SK-N-SH treated with all-trans-retinoic acid at 6 μM for 48 hours (cell line): ENCODE data around the gene CACNA1C.

ENCODE experiments used
- ATAC-seq: fragments of 200-7000 bp; cut with Tn5 transposase; 3 replicates; pipeline ENCODE4 v1.9.1; 2020; ENCODE audit warnings: mild to moderate bottlenecking, moderate library complexity
- ARNTL ChIP-seq: fragments of 450-650 bp; formaldehyde crosslinking; IDR thresholded peaks from 2 replicates; pipeline ENCODE4 v1.5.0; 2020; ENCODE audit warnings: low read depth, mild to moderate bottlenecking, moderate library complexity, borderline replicate concordance
- BACH2 ChIP-seq: fragments of 250-450 bp; sonication (Bioruptor Pico); IDR thresholded peaks from 2 replicates; pipeline ENCODE4 v1.9.0; 2021; ENCODE audit warnings: mild to moderate bottlenecking, borderline replicate concordance
- CREB5 ChIP-seq: fragments of 250-450 bp; sonication (Bioruptor Pico); IDR thresholded peaks from 2 replicates; pipeline ENCODE4 v1.5.1; 2020; ENCODE audit warnings: low read depth, mild to moderate bottlenecking, moderate library complexity
- CSDC2 ChIP-seq: fragments of 250-450 bp; sonication (Bioruptor Pico); IDR thresholded peaks from 2 replicates; pipeline ENCODE4 v1.5.0; 2020; ENCODE audit warnings: mild to moderate bottlenecking, moderate library complexity
- CSRNP3 ChIP-seq: fragments of 250-450 bp; sonication (Bioruptor Pico); IDR thresholded peaks from 2 replicates; pipeline ENCODE4 v1.5.1; 2021; ENCODE audit warnings: mild to moderate bottlenecking, moderate library complexity
- ESRRG ChIP-seq: fragments of 250-450 bp; sonication (Bioruptor Pico); IDR thresholded peaks from 2 replicates; pipeline ENCODE4 v1.6.1; 2021; ENCODE audit warnings: mild to moderate bottlenecking
- ISL1 ChIP-seq: fragments of 250-450 bp; sonication (Bioruptor Pico); IDR thresholded peaks from 2 replicates; pipeline ENCODE4 v2.1.2; 2022; ENCODE audit warnings: mild to moderate bottlenecking, moderate library complexity
- OSR1 ChIP-seq: fragments of 250-450 bp; sonication (Bioruptor Pico); IDR thresholded peaks from 2 replicates; pipeline ENCODE4 v1.8.0; 2022; ENCODE audit warnings: moderate library complexity, mild to moderate bottlenecking, inconsistent platforms
- POU6F1 ChIP-seq: fragments of 250-450 bp; sonication (Bioruptor Pico); IDR thresholded peaks from 2 replicates; pipeline ENCODE4 v1.8.0; 2021; ENCODE audit warnings: low read depth, mild to moderate bottlenecking, moderate library complexity, borderline replicate concordance
- PPARA ChIP-seq: fragments of 250-450 bp; sonication (Bioruptor Pico); IDR thresholded peaks from 2 replicates; pipeline ENCODE4 v1.5.0; 2020; ENCODE audit warnings: mild to moderate bottlenecking, borderline replicate concordance
- RARB ChIP-seq: fragments of 250-450 bp; sonication (Bioruptor Pico); IDR thresholded peaks from 2 replicates; pipeline ENCODE4 v1.8.0; 2021; ENCODE audit warnings: mild to moderate bottlenecking, moderate library complexity
- SNAI2 ChIP-seq: fragments of 250-450 bp; sonication (Bioruptor Pico); IDR thresholded peaks from 2 replicates; pipeline ENCODE4 v1.5.0; 2020; ENCODE audit warnings: mild to moderate bottlenecking, moderate library complexity
- TCF4 ChIP-seq: fragments of 250-450 bp; sonication (Bioruptor Pico); IDR thresholded peaks from 2 replicates; pipeline ENCODE4 v1.8.0; 2021; ENCODE audit warnings: mild to moderate bottlenecking, moderate library complexity, borderline replicate concordance
- TOX ChIP-seq: fragments of 250-450 bp; sonication (Bioruptor Pico); IDR thresholded peaks from 2 replicates; pipeline ENCODE4 v1.8.0; 2021; ENCODE audit warnings: mild to moderate bottlenecking, moderate library complexity, borderline replicate concordance
- TSHZ2 ChIP-seq: fragments of 250-450 bp; sonication (Bioruptor Pico); IDR thresholded peaks from 2 replicates; pipeline ENCODE4 v1.5.0; 2020; ENCODE audit warnings: mild to moderate bottlenecking, moderate library complexity
- ZC3H10 ChIP-seq: fragments of 250-450 bp; sonication (Bioruptor Pico); IDR thresholded peaks from 2 replicates; pipeline ENCODE4 v1.5.1; 2021; ENCODE audit warnings: mild to moderate bottlenecking, moderate library complexity
- ZFP3 ChIP-seq: fragments of 250-450 bp; sonication (Bioruptor Pico); IDR thresholded peaks from 2 replicates; pipeline ENCODE4 v1.5.0; 2020; ENCODE audit warnings: mild to moderate bottlenecking, moderate library complexity
- ZFP30 ChIP-seq: fragments of 450-650 bp; formaldehyde crosslinking; IDR thresholded peaks from 2 replicates; pipeline ENCODE4 v1.5.0; 2022; ENCODE audit warnings: mild to moderate bottlenecking, moderate library complexity
- ZNF565 ChIP-seq: fragments of 450-650 bp; formaldehyde crosslinking; conservative IDR thresholded peaks from 2 replicates; pipeline ENCODE4 v1.5.0; 2020; ENCODE audit warnings: low read depth, mild to moderate bottlenecking, moderate library complexity
- ZNF70 ChIP-seq: fragments of 450-650 bp; formaldehyde crosslinking; IDR thresholded peaks from 2 replicates; pipeline ENCODE4 v1.5.0; 2020; ENCODE audit warnings: mild to moderate bottlenecking, moderate library complexity
- ZNF8 ChIP-seq: fragments of 450-650 bp; formaldehyde crosslinking; IDR thresholded peaks from 2 replicates; pipeline ENCODE4 v1.5.0; 2020; ENCODE audit warnings: mild to moderate bottlenecking, moderate library complexity

CACNA1C gene

GRCh38 chr12:2614341-2614740, 561.6 kb downstream of the CACNA1C start:
- ATAC-seq, result no peak
- TF ChIP-seq BACH2 (CRISPR knock-in tag) (no peak), ZC3H10 (CRISPR knock-in tag) (no peak), ZFP3 (no peak), TCF4 (CRISPR knock-in tag) (no peak), RARB (CRISPR knock-in tag) (no peak), TOX (CRISPR knock-in tag) (no peak)

- no peak for ATAC-seq
- TF ChIP-seq ZC3H10 (CRISPR knock-in tag), result no peak
- no peak for TF ChIP-seq ISL1 (CRISPR knock-in tag)
- no peak for TF ChIP-seq TOX (CRISPR knock-in tag)
- TF ChIP-seq ARNTL (CRISPR knock-in tag), result no peak
- TF ChIP-seq PPARA, result no peak
- no peak for TF ChIP-seq SNAI2
- no peak for TF ChIP-seq ZNF8 (CRISPR knock-in tag)
- no peak for TF ChIP-seq BACH2 (CRISPR knock-in tag)
- no peak for TF ChIP-seq RARB (CRISPR knock-in tag)
- no peak for TF ChIP-seq ZFP3
- no peak for TF ChIP-seq CSDC2 (CRISPR knock-in tag)
- TF ChIP-seq CSRNP3, result no peak
- TF ChIP-seq POU6F1 (CRISPR knock-in tag), result no peak
- no peak for TF ChIP-seq ESRRG (CRISPR knock-in tag)
- TF ChIP-seq ZNF70 (CRISPR knock-in tag), result no peak
Measured at GRCh38 chr12:2615665-2616402, 563.0 kb downstream of the CACNA1C start.

GRCh38 chr12:2616763-2617162, 564.0 kb downstream of the CACNA1C start:
- ATAC-seq, result no peak
- no peak for TF ChIP-seq ZNF565
- no peak for TF ChIP-seq BACH2 (CRISPR knock-in tag)
- TF ChIP-seq OSR1 (CRISPR knock-in tag), result no peak
- TF ChIP-seq ZFP30, result no peak
- TF ChIP-seq ISL1 (CRISPR knock-in tag), result no peak
- no peak for TF ChIP-seq CREB5 (CRISPR knock-in tag)
- no peak for TF ChIP-seq PPARA
- no peak for TF ChIP-seq SNAI2
- no peak for TF ChIP-seq ARNTL (CRISPR knock-in tag)
- TF ChIP-seq TSHZ2, result no peak
- no peak for TF ChIP-seq TCF4 (CRISPR knock-in tag)
- no peak for TF ChIP-seq POU6F1 (CRISPR knock-in tag)
- TF ChIP-seq CSRNP3, result no peak
- TF ChIP-seq ZNF70 (CRISPR knock-in tag), result no peak
- no peak for TF ChIP-seq ESRRG (CRISPR knock-in tag)
